GM19372 (cell line): Measurements from ENCODE around the gene PHF21B.

ENCODE experiments used
- ATAC-seq: cut with Tn5 transposase; IDR thresholded peaks from one replicate; pipeline ENCODE4 v1.9.1; 2021; ENCODE audit warnings: mild to moderate bottlenecking, low read depth, moderate library complexity; ENCODE audit not compliant: unreplicated experiment

The PHF21B gene

DNA sequence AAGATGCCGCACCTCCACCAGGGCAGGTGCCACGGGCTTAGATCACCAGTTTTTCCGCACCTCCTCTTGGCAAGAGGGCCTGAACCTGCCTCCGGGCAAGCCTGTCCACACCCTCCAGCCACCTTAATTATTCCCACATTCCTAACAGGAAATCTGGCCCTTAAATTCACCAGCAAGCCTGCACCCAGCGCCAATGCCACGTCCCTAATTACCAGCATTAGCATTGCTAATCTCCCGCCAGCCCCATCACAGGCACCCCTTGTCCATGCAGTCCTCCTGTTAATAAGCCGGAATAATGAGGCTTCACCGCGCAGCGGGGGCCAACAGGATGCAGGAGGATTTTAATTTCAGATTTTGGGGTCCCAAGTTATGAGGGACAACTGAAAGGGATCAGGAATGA, 69.7 kb downstream of the PHF21B start:
- ATAC-seq = no peak

DNA sequence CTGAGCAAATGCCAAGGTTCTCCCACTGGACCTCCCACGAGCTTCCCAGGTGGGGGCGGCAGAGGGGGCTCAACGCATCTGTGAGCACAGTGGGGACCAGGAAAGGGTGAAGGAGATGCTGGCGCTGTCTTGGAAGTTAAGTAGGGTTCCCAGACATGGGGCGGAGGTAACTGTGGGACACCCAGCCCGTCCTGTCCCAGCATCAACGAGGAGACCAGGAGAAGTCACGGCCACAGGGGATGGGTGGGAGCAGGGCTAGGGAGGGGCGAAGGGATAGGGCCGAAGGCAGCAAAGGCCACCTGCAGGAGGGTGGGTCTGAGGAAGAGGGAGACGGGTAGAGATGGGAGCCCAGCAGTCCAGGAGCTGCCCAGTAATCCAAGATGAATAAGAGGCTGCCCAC, 70.4 kb downstream of the PHF21B start:
- no peak for ATAC-seq

DNA sequence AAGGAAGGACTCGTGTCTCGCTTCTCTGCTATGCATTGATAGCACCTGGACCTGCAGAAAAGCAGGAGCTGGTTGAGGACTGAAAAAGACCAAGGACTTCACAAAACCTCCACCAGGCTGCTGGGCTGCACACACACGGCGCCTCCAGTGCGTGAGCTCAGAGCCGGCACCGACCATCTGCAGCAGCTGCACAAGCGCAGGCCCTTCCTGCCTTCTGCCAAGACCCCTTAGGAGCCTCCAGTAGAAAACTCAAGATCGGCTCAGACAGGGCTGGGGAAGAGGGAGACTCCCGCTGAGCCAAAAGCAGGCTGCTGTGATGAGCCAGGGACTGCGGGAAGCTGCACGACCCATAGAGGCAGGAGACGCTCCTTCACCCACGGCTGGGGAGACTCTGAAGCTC, 70.9 kb downstream of the PHF21B start:
- ATAC-seq = no peak

DNA sequence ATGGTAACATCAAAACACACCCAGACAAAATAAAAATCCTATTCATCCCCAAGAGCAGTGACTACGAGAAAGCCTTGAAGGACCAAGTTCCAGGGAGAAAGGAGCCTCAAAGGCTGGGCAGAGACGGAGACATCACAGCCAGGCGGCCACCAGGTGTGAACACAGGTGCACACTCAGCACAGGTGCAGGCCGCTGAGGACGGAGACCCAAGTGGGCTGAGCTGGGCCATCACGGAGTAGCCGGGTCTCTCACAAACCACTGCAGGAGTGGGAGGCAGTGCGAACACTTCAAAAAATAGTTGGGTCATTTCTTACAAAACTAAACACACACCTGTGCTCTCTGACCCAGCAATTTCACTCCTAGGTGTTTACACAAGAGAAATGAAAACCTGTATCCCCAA, 72.6 kb downstream of the PHF21B start:
- ATAC-seq = no peak

DNA sequence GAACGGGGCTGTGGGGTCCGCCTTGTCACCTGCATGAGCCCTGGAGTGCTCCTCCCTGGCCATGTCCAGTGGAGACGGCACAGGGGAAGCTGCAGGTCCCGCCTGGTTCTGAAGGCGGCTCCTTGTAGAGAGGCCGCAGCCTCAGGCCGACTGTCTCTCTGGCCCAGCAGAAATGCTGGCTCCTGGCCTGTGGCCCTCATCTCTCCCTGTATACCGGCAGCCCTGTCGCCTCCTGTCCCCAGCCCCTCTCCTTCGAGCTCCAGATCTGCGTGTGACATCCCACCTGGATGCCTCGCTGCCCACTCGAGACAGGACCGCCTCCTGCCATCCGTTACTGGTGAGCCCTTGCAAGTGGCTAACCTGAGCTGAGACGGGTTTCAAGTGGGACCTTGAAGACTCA, 73.6 kb downstream of the PHF21B start:
- no peak for ATAC-seq

DNA sequence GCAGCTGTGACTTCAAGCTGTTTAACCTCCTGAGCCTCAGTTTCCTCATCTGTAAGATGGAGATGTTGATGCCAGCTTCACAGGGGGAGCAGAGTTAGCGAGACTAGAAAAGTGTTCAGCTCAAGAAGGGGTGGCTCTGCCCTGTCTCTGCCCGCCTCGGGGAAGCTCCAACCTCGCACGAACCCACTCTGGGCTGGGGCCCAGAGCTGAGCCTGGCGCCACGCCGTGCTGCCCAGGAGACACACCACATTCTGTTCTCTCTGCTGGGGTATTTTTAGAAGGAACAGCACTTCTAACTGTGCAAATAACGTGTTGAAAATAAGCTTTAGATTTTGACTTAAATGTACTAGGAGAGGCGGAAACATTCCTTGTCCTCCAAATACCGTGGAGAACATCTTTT, 74.1 kb downstream of the PHF21B start:
- ATAC-seq = no peak

DNA sequence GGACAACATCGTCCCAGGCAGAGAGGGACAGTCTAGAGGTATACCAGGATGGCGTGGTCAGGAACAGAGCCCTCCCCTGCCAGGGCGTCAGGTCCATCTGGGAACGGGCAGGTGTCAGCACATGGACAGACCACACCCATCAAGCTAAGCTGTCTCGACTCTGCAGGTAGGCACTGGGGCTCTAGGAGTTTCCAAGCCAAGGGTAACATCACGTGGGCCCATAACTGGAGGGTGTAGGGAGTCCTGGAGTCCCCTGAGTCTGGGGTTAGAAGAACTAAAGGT, 75.4 kb downstream of the PHF21B start:
- no peak for ATAC-seq

DNA sequence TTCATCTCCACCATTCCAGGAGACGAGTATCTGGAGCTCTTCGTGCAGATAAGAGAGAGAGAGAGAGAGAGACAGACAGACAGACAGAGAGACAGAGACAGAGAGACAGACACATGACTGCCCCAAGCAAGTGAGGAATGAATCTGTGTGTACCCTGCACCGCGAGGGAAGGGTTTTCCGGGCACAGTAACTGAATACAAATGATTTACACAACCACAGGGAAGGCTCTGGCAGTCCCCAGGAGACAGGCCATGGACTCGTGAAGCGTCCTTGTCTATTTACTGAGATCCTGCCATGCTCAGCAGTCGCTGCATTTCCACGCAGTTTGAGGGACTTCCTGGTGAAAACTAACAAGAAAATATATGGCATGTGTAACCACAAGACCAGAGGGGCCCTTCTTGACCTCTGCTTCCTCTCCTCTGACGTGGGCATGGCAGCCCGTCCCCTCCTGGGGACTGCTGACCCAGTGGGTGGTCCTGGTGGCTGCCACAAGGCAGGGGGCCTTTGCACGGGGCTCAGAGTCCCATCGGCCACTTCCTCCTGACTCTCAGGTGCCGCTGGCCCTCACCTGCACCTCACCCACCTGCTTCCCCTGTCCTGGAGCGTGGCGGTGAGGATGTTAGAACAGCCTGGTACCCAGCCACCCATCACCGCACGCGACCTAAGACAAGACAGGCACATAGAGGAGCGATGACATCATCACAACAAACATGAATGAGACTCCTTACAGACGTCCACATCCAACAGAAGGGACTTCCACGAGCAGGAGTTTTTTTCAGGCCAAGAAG, 75.9 kb downstream of the PHF21B start:
- ATAC-seq = no peak

DNA sequence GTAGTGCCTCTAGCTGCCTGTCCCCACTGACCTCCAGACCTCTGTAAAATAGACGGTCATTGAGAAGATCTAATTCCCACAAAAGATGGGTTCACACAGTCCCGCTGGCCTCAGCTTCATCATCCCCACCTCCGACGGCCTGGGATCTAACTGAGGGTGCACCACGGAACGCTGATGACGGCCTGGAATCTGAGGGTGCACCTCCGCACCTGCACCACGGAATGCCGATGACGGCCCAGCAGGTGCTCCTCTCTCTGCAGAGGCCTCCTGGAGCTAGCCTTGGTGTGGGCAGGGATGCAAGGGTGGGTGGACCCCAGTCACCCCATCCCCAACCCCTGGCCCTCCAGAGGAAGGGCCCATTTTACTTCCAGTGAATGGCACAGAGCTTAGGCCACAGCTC, 77.3 kb downstream of the PHF21B start:
- no peak for ATAC-seq

DNA sequence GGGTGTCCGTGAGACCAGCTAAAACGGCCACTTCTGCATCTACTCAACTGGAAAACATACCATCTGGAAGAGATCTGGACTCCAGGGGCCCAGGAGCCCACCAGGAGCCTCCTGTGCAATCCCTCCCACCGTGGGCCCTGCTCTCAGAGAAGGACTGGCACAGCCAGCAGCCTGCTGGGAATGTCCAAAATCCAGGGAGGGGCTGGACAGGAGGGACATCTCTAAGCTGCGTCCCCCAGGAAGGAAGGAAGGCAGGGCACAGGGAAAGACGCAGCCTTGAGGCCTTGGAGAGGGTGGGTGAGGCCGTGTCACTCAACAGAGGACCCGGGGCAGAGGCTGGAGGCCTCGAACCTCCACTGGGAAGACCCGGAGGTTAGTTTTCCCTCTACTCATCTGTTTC, 78.0 kb downstream of the PHF21B start:
- ATAC-seq = no peak

DNA sequence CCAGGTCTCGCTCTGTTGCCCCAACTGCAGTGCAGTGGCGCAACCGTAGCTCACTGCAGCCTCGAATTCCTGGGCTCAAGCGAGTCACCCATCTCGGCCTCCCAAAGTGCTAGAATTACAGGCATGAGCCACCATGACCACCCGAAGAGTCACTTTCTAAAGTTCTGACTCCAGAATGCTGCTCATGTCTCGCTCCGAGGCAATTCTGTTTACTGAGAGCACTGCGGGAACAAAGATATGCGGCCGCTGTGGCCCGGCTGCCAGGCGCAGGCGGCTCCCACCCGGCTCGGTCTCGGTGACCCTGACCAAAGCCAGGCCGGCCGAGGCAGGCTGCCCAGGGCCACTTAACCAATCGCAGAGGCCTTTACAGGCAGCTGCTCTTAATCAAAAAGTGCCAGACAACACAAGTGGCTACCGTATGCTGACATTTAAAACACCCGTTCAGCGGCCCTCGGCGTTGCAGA, 78.7 kb downstream of the PHF21B start:
- ATAC-seq = no peak

DNA sequence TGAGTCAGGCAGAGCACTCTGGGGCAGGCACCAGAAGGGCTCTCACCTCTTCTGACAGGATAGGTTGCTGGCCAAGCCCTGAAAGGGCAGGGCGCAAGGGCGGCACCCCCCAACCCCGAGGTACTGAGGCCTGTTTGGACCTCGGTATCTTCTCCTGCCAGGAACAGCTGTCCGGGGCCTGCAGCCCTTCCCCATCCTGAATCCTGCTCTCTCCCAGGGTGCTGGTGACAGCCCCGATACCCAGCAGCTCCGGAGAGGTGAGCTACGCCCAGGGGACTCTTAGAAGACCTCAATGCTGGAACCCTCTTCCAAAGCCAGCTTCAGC, 79.1 kb downstream of the PHF21B start:
- no peak for ATAC-seq

DNA sequence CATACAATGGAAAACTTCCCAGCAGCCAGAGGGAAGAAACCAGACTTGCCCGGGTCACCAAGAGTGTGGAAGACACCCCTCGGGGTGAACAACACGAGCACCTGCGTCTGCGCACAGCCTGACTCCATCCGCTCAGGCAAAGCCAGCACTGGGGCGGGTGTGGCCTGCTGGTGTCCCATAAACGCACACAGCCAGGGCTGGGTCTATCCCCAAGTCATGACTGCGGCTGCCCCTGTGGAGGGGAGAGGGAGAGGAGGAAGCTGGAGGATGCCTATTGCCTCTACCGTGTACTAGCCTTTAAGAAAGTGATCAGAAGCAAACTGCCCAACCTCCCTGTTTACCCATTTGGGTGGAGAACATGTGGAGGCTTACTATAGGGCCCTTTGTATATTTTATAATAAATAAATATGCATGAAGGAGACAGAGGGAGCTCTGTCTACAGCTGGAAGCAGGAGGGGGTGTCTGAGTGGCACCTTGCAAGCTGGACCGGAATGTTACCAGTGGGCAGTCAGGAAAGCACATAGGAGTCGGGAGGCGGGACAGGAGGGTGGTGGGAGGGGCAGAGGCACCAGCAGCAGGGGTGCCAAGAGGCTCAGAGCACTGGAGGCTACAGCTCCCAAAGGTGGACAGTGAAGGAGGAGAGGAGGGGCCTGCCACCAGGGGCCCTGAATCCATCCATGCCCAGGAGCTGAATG, 79.6 kb downstream of the PHF21B start:
- no peak for ATAC-seq

DNA sequence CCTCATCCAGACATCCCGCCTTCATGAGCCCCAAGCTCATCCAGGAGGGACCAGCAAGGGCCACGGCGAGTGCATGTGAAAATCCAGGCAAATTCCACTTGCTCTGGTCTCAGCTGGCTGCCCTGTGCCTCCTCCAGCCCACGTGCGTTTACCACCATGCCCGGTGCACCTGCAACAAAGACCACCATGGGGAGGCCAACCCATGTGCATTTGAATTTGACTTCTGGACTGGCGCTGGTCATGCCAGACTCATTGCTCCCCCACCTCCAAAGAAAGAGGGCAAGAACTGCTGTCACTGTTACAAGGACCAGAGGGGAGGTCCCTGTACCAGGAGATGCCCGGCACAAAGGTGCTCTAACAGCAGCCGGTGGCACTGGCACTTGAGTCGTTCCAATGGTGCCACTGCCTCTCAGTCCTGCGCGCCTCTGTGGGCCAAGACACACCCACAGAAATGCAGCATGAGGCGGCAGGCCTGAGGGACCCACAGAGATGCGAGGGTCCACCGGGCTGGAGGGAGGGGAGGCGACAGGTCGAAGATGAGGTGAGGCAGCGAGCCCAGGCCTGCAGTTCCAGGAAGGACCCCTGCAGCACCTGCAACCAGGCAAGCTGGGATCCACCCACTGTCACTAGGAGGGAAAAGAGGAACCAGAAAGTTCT, 80.3 kb downstream of the PHF21B start:
- no peak for ATAC-seq

DNA sequence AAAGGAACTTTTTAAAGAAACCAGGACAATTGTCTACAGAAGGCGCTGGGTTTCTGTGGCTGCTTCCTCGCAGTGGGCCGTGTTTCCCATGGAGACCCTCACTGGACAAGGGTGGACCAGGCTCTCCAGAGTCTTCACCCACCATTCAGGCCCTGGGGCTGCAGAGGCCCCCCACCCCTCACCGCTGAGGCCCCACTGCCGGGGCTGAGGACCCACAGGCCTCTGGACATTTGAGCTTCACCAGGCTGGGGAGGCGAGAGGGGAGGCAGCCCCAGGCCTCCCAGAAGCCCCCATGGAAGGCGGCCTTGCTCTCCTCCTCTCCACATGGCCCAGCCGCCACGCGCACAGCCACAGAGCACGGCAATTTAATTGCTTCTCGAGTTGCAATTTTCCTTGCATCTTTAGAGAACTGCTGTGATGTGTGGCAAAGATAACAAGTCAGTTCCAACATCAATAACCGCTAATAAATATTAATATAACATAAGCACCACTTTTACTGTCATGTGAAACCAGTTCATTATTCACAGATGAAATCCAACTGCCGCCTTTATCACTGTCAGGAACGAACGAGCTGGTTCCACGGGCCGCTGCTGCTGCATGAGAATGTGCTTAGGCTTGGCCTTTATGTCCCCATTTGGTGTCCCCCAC, 81.0 kb downstream of the PHF21B start:
- ATAC-seq = no peak

DNA sequence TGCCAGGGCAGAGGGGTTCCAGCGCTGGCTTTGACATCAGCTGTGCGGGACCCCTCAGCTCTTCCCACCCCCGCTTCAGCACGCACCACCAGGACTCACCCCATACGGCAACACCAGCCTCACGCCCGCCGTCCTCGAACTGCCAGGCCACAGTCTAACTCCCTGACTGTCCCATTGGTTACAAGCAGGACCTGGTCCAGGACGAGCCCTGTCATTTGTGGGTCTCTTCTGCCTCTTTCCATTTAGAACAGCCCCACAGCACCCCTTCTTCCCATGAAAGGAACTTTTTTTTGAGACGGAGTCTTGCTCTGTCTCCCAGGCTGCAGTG, 81.7 kb downstream of the PHF21B start:
- no peak for ATAC-seq

DNA sequence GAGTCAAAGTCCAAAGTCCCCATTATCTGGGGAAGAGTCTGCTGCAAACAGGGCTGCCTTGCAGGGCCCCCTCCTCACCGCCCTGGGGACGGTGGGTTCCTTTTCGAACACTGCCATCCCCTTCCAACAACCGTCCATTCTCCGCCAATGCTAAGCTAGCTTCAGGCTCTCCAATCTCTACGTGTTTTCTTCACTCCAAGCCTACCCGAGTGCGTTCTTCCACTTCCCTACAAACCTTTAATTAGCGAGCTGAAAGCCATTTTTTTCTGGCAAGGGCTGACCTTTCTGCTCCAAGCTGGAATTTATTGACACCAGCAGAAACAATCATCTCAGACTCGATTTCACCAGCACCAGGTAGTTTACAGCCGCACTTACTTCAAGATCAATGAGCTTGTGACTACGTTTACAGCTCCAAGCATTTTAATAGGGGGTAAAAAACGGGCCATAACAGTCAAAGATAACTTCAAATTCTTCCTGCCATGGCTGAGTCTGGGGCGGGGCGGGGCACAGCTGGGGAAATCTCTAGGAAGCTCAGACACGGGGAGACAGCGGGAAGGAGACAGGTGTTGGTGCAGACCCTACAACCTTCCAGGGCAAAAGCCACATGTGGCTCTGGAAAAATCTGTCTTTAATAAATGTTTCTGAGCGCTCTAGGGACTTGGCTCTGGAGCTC, 82.2 kb downstream of the PHF21B start:
- ATAC-seq = no peak

DNA sequence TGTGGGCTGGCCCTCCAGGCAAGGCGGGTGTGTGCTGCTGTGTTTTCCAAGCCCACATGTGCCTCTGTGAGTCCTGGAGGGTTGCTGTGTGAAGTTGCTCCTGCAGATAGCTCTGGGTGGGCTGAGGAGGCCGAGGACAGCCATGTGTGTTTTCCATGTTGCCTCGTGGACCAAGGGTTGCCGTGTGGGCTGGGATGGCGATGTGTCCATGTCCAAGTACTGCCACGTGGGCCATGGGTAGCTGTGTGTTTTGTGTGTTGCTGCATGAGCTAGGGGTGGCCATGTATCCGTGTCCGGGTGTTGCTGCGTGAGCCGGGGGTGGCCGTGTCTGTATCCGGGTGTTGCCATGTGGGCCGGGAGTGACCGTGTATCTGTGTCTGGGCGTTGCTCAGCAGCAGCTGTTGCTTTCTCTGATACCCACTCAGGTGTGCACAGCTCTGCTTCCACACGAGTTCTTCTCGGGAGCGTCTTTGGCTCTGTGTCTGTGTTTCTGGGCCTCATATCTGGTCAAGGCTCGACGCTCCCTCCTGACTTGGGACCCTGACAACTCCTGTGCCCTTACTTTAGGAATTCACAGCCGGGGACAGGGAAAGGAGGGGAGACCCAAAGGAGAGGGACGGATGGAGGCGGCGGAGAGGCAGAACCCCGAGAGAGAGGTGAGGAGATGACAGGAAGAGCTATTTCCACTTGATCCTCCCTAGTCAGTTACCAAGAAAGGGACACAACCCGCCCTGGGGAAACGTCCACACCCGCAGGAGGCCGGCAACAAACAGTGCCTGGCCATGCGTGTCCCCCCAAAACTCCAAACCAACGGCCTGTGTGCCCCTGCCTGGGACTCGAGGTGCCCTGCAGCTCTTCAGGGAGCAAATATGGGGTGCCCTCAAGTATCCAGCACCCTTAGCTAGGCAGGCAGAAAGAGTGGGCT, 83.1 kb downstream of the PHF21B start:
- no peak for ATAC-seq

DNA sequence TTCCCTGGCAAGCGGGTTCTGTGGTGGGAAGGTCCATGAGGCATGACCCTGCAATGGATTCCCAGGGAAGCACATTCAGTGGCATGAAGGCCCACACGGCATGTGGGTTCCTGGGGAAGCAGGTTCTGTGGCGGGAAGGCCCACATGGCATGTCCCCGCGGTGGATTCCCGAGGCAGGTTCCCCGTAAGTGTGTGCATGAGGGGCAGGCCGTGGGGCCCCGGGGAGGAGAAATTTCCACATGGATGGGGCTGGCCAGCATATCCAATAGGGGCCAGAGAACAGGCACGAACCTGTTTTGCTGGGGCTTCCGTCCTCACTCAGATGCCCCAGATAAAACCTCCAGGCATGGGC, 83.7 kb downstream of the PHF21B start:
- ATAC-seq = no peak

DNA sequence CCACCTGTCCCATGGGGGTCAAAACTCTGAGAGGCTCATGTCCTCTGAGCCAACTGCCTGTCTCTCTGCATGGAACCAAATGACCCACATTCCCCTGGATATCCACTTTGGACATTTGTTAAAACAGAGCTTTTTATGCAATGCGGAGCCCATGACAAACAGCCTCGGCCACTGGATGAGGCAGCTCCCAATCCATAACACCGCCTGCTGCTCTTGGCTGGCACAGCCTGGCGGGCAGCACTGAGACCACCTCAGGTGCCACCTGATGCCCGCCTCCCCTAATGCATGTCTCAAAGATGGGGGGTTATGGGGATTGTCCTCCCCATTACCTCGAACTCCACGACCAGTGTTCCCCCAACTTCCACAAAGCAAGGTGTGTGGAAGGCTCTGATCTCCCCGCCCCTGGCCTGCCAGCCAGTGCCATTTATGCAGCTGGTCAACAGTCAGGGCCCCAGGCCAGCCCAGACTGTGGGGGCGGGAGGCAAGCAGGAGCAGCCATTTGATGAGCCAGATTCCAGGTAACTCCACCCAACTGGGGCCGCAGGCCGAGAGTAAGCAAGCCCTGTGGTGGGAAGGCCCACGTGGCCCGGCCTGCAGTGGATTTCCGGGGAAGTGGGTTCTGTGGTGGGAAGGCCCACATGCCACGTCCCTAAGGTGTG, 84.2 kb downstream of the PHF21B start:
- no peak for ATAC-seq
